Activated CD8-positive, alpha-beta memory T cell treated with anti-CD3 and anti-CD28 coated beads, Interleukin-2, amount 50 U/mL, for 24 hours (primary cell): Measurements from ENCODE around the gene ST6GAL1.

ENCODE experiments used
- DNase-seq: peaks from one replicate; pipeline ENCODE4 v3.0.0-alpha.2; 2020; ENCODE audit errors: extremely low read depth

Gene ST6GAL1

GRCh38 chr3:186915806-186916796 is 14.2 kb upstream of the ST6GAL1 start:
- DNase-seq, result no peak

- no peak for DNase-seq
These were observed 12.6 kb upstream of the ST6GAL1 start for GRCh38 chr3:186917512-186918312.

GRCh38 chr3:186920301-186920700 is 10.0 kb upstream of the ST6GAL1 start:
- no peak for DNase-seq

GRCh38 chr3:186920796-186921195 is 9.5 kb upstream of the ST6GAL1 start:
- DNase-seq, result no peak

- no peak for DNase-seq
These were observed 8.7 kb upstream of the ST6GAL1 start for GRCh38 chr3:186921578-186921977.

GRCh38 chr3:186922224-186922623 is 8.1 kb upstream of the ST6GAL1 start:
- DNase-seq, result no peak

GRCh38 chr3:186922790-186923189 is 7.5 kb upstream of the ST6GAL1 start:
- DNase-seq, result no peak

GRCh38 chr3:186923241-186923640 is 7.1 kb upstream of the ST6GAL1 start:
- DNase-seq, result no peak

- no peak for DNase-seq
These were observed 4.5 kb upstream of the ST6GAL1 start for GRCh38 chr3:186925826-186926225.

GRCh38 chr3:186929186-186929585 is 1.1 kb upstream of the ST6GAL1 start:
- no peak for DNase-seq

- no peak for DNase-seq
These were observed 641 bp upstream of the ST6GAL1 start for GRCh38 chr3:186929685-186930084.

- DNase-seq, result peak; percentile 24
These were observed 560 bp downstream of the ST6GAL1 start for GRCh38 chr3:186930641-186931531.

- peak; percentile 56 for DNase-seq
These were observed 1.4 kb downstream of the ST6GAL1 start for GRCh38 chr3:186931532-186932280.

- DNase-seq, result no peak
These were observed 2.2 kb downstream of the ST6GAL1 start for GRCh38 chr3:186932281-186933181.

GRCh38 chr3:186933816-186934215 is 3.5 kb downstream of the ST6GAL1 start:
- no peak for DNase-seq

GRCh38 chr3:186935133-186935532 is 4.8 kb downstream of the ST6GAL1 start:
- no peak for DNase-seq

GRCh38 chr3:186937017-186937875 is 6.9 kb downstream of the ST6GAL1 start:
- DNase-seq, result no peak

- no peak for DNase-seq
These were observed 8.4 kb downstream of the ST6GAL1 start for GRCh38 chr3:186938716-186939115.

GRCh38 chr3:186939536-186939935 is 9.2 kb downstream of the ST6GAL1 start:
- DNase-seq, result no peak
